HL-60 (cell line): ENCODE data around the gene CDT1.

Experiments
- GABPA ChIP-seq: IDR thresholded peaks from 2 replicates; pipeline ENCODE4 v1.6.1; 2012; ENCODE audit warnings: low read depth
- POLR2AphosphoS5 ChIP-seq: IDR thresholded peaks from 2 replicates; pipeline ENCODE4 v1.6.1; 2012; ENCODE audit warnings: low read depth
- SPI1 ChIP-seq: IDR thresholded peaks from 2 replicates; pipeline ENCODE4 v1.6.1; 2012; ENCODE audit warnings: low read depth, mild to moderate bottlenecking, borderline replicate concordance
- TF ChIP-seq, protein P1 (sequence below): IDR thresholded peaks from 2 replicates; pipeline ENCODE4 v1.6.1; 2012; ENCODE audit warnings: low read depth; ENCODE audit not compliant: insufficient replicate concordance
- TF ChIP-seq, protein P2 (sequence below): IDR thresholded peaks from one replicate; pipeline ENCODE4 v1.5.1; 2011; ENCODE audit warnings: low read length, control low read depth, inconsistent platforms; ENCODE audit not compliant: insufficient read depth

DNA sequence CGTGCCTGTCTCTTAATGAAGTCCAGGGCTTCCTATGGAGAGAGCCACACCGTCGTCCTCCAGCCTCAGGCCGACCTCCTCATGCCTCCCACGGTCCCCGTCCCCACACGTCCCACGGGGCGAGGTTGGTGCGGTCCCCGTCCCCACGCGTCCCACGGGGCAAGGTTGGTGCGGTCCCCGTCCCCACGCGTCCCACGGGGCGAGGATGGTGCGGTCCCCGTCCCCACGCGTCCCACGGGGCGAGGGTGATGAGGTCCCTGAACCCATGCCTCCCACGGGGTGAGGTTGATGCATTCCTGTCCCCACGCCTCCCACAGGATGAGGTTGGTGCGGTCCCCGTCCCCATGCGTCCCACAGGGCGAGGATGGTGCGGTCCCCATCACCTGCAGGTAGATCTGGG is 32.2 kb downstream of the CDT1 start:
- TF ChIP-seq, protein P1, sequence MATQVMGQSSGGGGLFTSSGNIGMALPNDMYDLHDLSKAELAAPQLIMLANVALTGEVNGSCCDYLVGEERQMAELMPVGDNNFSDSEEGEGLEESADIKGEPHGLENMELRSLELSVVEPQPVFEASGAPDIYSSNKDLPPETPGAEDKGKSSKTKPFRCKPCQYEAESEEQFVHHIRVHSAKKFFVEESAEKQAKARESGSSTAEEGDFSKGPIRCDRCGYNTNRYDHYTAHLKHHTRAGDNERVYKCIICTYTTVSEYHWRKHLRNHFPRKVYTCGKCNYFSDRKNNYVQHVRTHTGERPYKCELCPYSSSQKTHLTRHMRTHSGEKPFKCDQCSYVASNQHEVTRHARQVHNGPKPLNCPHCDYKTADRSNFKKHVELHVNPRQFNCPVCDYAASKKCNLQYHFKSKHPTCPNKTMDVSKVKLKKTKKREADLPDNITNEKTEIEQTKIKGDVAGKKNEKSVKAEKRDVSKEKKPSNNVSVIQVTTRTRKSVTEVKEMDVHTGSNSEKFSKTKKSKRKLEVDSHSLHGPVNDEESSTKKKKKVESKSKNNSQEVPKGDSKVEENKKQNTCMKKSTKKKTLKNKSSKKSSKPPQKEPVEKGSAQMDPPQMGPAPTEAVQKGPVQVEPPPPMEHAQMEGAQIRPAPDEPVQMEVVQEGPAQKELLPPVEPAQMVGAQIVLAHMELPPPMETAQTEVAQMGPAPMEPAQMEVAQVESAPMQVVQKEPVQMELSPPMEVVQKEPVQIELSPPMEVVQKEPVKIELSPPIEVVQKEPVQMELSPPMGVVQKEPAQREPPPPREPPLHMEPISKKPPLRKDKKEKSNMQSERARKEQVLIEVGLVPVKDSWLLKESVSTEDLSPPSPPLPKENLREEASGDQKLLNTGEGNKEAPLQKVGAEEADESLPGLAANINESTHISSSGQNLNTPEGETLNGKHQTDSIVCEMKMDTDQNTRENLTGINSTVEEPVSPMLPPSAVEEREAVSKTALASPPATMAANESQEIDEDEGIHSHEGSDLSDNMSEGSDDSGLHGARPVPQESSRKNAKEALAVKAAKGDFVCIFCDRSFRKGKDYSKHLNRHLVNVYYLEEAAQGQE, result no peak
- TF ChIP-seq, protein P2, sequence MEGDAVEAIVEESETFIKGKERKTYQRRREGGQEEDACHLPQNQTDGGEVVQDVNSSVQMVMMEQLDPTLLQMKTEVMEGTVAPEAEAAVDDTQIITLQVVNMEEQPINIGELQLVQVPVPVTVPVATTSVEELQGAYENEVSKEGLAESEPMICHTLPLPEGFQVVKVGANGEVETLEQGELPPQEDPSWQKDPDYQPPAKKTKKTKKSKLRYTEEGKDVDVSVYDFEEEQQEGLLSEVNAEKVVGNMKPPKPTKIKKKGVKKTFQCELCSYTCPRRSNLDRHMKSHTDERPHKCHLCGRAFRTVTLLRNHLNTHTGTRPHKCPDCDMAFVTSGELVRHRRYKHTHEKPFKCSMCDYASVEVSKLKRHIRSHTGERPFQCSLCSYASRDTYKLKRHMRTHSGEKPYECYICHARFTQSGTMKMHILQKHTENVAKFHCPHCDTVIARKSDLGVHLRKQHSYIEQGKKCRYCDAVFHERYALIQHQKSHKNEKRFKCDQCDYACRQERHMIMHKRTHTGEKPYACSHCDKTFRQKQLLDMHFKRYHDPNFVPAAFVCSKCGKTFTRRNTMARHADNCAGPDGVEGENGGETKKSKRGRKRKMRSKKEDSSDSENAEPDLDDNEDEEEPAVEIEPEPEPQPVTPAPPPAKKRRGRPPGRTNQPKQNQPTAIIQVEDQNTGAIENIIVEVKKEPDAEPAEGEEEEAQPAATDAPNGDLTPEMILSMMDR, result no peak
- TF ChIP-seq POLR2AphosphoS5, result no peak
- TF ChIP-seq GABPA, result no peak
- TF ChIP-seq SPI1, result no peak
